K562 (cell line): Measurements from ENCODE around the gene BRICD5. TPM values are rescaled to one million over a fixed set of nuclear protein-coding genes. Genes with fewer than 3 reads are reported as not detected.

Experiments
- ATAC-seq: fragments of 200-7000 bp; cut with Tn5 transposase; 3 replicates; pipeline ENCODE4 v1.9.1; 2020; ENCODE audit warnings: moderate library complexity
- BruUV-seq: library from RNA; stranded (reverse); fragments of 400-500 nt; replicated peaks from 2 replicates; lab custom pipeline; 2021; lab: Mats Ljungman, UMichigan
- CTCF ChIA-PET: fragments of 300-600 bp; formaldehyde crosslinking; extraction: SDS; loops from one replicate; lab custom pipeline; 2021; ENCODE audit warnings: low intra/inter-chr PET ratio; lab: Yijun Ruan, JAX
- POLR2A ChIA-PET: fragments of 300-600, 350-650 bp; sonication (Branson Sonifier 250); formaldehyde crosslinking; extraction: SDS; loops from one replicate; lab custom pipeline; 2021; ENCODE audit warnings: antibody characterized with exemption, inconsistent platforms; lab: Yijun Ruan, JAX
- DNase-seq, 4 experiments: peaks; one replicate each; pipeline versions ENCODE4 v3.0.0 to v3.0.0-alpha.2; 2011 to 2018; ENCODE audit warnings: low spot score in 3 of 4, mixed read lengths in 3 of 4; ENCODE audit errors: extremely low read depth in 1 of 4
- FAIRE-seq: peaks from 2 replicates; lab custom pipeline; 2011; peaks lifted over from hg19 to GRCh38; lab: Jason Lieb, UNC
- H2AFZ ChIP-seq: 2 replicates; pipeline ENCODE4 v1.6.0; 2011; ENCODE audit warnings: low read depth, low read length, control low read depth, inconsistent platforms
- H3K27ac ChIP-seq: fragments of 200-600 bp; 3 replicates; pipeline ENCODE4 v1.8.0; 2011; ENCODE audit warnings: low read depth, mild to moderate bottlenecking, control low read depth, inconsistent platforms, low read length, moderate library complexity, mixed read lengths; ENCODE audit errors: extremely low read depth
- H3K27me3 ChIP-seq, 2 experiments: fragments of 300-600 bp in 1 of 2; 2 replicates in 1 of 2; 3 replicates in 1 of 2; pipeline versions ENCODE4 v1.6.0 to v1.8.0; 2011; ENCODE audit warnings: inconsistent platforms in 2 of 2, low read length in 2 of 2, mild to moderate bottlenecking in 1 of 2, mixed read lengths in 1 of 2, moderate library complexity in 1 of 2; ENCODE audit not compliant: control insufficient read depth in 2 of 2, insufficient read depth in 2 of 2
- H3K36me3 ChIP-seq: fragments of 300-600 bp; 3 replicates; pipeline ENCODE4 v1.8.0; 2011; ENCODE audit warnings: mild to moderate bottlenecking, low read length, inconsistent platforms; ENCODE audit not compliant: control insufficient read depth, insufficient read depth
- H3K4me1 ChIP-seq, 2 experiments: fragments of 200-600 bp in 1 of 2; replicated peaks in 1 of 2; 2 replicates in 1 of 2; 3 replicates in 1 of 2; pipeline versions ENCODE4 v1.5.1 to v1.8.0; 2011; ENCODE audit warnings: inconsistent platforms in 2 of 2, low read length in 2 of 2, mild to moderate bottlenecking in 1 of 2, mixed read lengths in 1 of 2, moderate library complexity in 1 of 2; ENCODE audit not compliant: control insufficient read depth in 2 of 2, insufficient read depth in 2 of 2
- H3K4me2 ChIP-seq: 2 replicates; pipeline ENCODE4 v1.6.1; 2011; ENCODE audit warnings: low read length, control low read depth, inconsistent platforms, mixed read lengths; ENCODE audit not compliant: insufficient read depth
- H3K4me3 ChIP-seq: fragments of 200-600 bp; sonication (generic), shearing (Covaris generic); 2 replicates; pipeline ENCODE4 v1.5.1; 2016; ENCODE audit warnings: control low read depth, inconsistent platforms
- H3K79me2 ChIP-seq: fragments of 200-600 bp; 3 replicates; pipeline ENCODE4 v1.8.0; 2011; ENCODE audit warnings: low read length, inconsistent platforms; ENCODE audit not compliant: control insufficient read depth, insufficient read depth
- H3K9ac ChIP-seq, 2 experiments: 2 replicates each; pipeline versions ENCODE4 v1.6.0 to v1.6.1; 2011; ENCODE audit warnings: low read depth in 2 of 2, low read length in 2 of 2, control low read depth in 1 of 2, inconsistent platforms in 1 of 2, mild to moderate bottlenecking in 1 of 2, mixed read lengths in 1 of 2; ENCODE audit not compliant: insufficient read depth in 1 of 2
- H3K9me1 ChIP-seq: one replicate; pipeline ENCODE4 v1.6.0; 2011; ENCODE audit warnings: inconsistent platforms, mild to moderate bottlenecking, low read length, moderate library complexity; ENCODE audit not compliant: control insufficient read depth, insufficient read depth
- H3K9me3 ChIP-seq: replicated peaks from 2 replicates; pipeline ENCODE4 v1.5.1; 2011; ENCODE audit warnings: low read depth, low read length, inconsistent platforms; ENCODE audit not compliant: control insufficient read depth, insufficient read depth
- H4K20me1 ChIP-seq: replicated peaks from 2 replicates; pipeline ENCODE4 v1.6.1; 2011; ENCODE audit warnings: low read length, inconsistent platforms, mixed read lengths; ENCODE audit not compliant: control insufficient read depth, insufficient read depth
- ASH1L ChIP-seq: fragments of 450-650 bp; IDR thresholded peaks from 2 replicates; pipeline ENCODE4 v1.6.1; 2018; ENCODE audit warnings: borderline replicate concordance, mild to moderate bottlenecking, low read depth; ENCODE audit not compliant: partially characterized antibody
- BMI1 ChIP-seq: fragments of 150-350 bp; IDR thresholded peaks from 2 replicates; pipeline ENCODE4 v1.6.1; 2014; ENCODE audit warnings: low read length
- CC2D1A ChIP-seq: fragments of 450-650 bp; IDR thresholded peaks from 2 replicates; pipeline ENCODE4 v1.6.1; 2017; ENCODE audit warnings: mild to moderate bottlenecking
- DDX20 ChIP-seq: fragments of 450-650 bp; IDR thresholded peaks from 2 replicates; pipeline ENCODE4 v1.6.1; 2016; ENCODE audit warnings: missing genetic modification characterization, low read depth, mild to moderate bottlenecking, missing compliant biosample characterization, moderate library complexity
- GABPB1 ChIP-seq: sonication (generic); formaldehyde crosslinking; IDR thresholded peaks from 2 replicates; pipeline ENCODE4 v1.8.0; 2022; ENCODE audit warnings: mild to moderate bottlenecking, missing genetic modification reagents
- RHOXF2B ChIP-seq: fragments of 250-450 bp; sonication (Bioruptor Pico); conservative IDR thresholded peaks from 2 replicates; pipeline ENCODE4 v1.5.1; 2021
- SMARCC2 ChIP-seq: fragments of 450-650 bp; IDR thresholded peaks from 2 replicates; pipeline ENCODE4 v1.6.1; 2017; ENCODE audit warnings: antibody characterized with exemption, moderate library complexity, mild to moderate bottlenecking, low read depth
- SRSF9 ChIP-seq: fragments of 200-400 bp; formaldehyde crosslinking; IDR thresholded peaks from 2 replicates; pipeline ENCODE4 v1.6.1; 2017; ENCODE audit warnings: low read depth, low read length, borderline replicate concordance
- ZBED1 ChIP-seq: IDR thresholded peaks from 2 replicates; pipeline ENCODE4 v1.6.1; 2014
- ZKSCAN8 ChIP-seq: fragments of 200-800 bp; sonication (Bioruptor generic); IDR thresholded peaks from 2 replicates; pipeline ENCODE4 v1.6.1; 2016; ENCODE audit warnings: missing genetic modification characterization, missing compliant biosample characterization
- ZNF140 ChIP-seq: fragments of 250-450 bp; sonication (Bioruptor Pico); IDR thresholded peaks from 2 replicates; pipeline ENCODE4 v1.8.0; 2021; ENCODE audit warnings: moderate library complexity, mild to moderate bottlenecking, inconsistent platforms
- ZNF277 ChIP-seq: fragments of 250-450 bp; sonication (Bioruptor Pico); IDR thresholded peaks from 2 replicates; pipeline ENCODE4 v1.8.0; 2022; ENCODE audit warnings: inconsistent platforms, mild to moderate bottlenecking, moderate library complexity, borderline replicate concordance
- ZNF436 ChIP-seq: fragments of 250-450, 450-650 bp; sonication (Bioruptor Pico); formaldehyde crosslinking; IDR thresholded peaks from 2 replicates; pipeline ENCODE4 v1.7.0; 2020; ENCODE audit warnings: mild to moderate bottlenecking
- ZNF507 ChIP-seq: conservative IDR thresholded peaks from 2 replicates; pipeline ENCODE4 v1.6.1; 2017; ENCODE audit warnings: missing genetic modification characterization, missing compliant biosample characterization
- ZNF518B ChIP-seq: fragments of 250-450 bp; sonication (Bioruptor Pico); IDR thresholded peaks from 2 replicates; pipeline ENCODE4 v1.5.0; 2021; ENCODE audit warnings: mild to moderate bottlenecking, moderate library complexity
- ZNF589 ChIP-seq: fragments of 200-800 bp; sonication (Bioruptor generic); IDR thresholded peaks from 2 replicates; pipeline ENCODE4 v1.6.1; 2016; ENCODE audit warnings: low read depth, missing genetic modification characterization, missing compliant biosample characterization
- ZNF79 ChIP-seq: fragments of 250-450 bp; sonication (Bioruptor Pico); IDR thresholded peaks from 2 replicates; pipeline ENCODE4 v1.4.0; 2020; ENCODE audit warnings: low read depth, mild to moderate bottlenecking, moderate library complexity
- WGBS: fragments of 100-300 bp; shearing (Covaris generic); methylation state at CpG from one replicate; pipeline ENCODE4 v1.1.6; 2016; ENCODE audit warnings: low coverage, mixed read lengths; ENCODE audit not compliant: insufficient coverage; ENCODE audit errors: missing lambda C conversion rate; 5-methylcytosine and 5-hydroxymethylcytosine counted together
- in situ Hi-C: fragments of 300-500 bp; cut with MboI; formaldehyde crosslinking; loops from 4 replicates; pipeline ENCODE4 v1.15.0; 2018; ENCODE audit warnings: inconsistent platforms, mixed read lengths
- intact Hi-C: fragments of 100-400 bp; cut with micrococcal nuclease; formaldehyde crosslinking; loops from 2 replicates; pipeline ENCODE4 v1.14.2; 2022
- polyA plus RNA-seq, 8 experiments: library from polyadenylated mRNA; depleted of rRNA in 4 of 8; stranded (reverse) in 5 of 8; unstranded in 3 of 8; fragments of >200 nt; fragmentation: Nextera tagmentation in 2 of 8; fragmentation: Illumina TruSeq in 1 of 8; extraction: Ambion mirVana in 2 of 8; extraction: Trizol in 1 of 8; gene quantifications; 2 replicates each; pipeline versions ENCODE4 v1.2.1 to v1.2.3, GENCODE V29; 2011 to 2014; ENCODE audit warnings: inconsistent platforms in 1 of 8, missing spikeins in 1 of 8
- total RNA-seq, 7 experiments: library from RNA; depleted of rRNA in 6 of 7; stranded (reverse); fragments of >200 nt in 6 of 7; fragmentation: Illumina TruSeq in 2 of 7; extraction: Trizol in 2 of 7; gene quantifications; 2 replicates each; pipeline versions ENCODE4 v1.2.1 to v1.2.3, GENCODE V29; 2011 to 2021; ENCODE audit warnings: low replicate concordance in 1 of 7

BRICD5 gene
- total and polyA plus RNA-seq, 9 of the 15 experiments (the other 6 are each of a cell fraction or from before 2014, with no cell fraction given): 0.24 to 15.1 (median 2.4) TPM; not detected in 1

DNA sequence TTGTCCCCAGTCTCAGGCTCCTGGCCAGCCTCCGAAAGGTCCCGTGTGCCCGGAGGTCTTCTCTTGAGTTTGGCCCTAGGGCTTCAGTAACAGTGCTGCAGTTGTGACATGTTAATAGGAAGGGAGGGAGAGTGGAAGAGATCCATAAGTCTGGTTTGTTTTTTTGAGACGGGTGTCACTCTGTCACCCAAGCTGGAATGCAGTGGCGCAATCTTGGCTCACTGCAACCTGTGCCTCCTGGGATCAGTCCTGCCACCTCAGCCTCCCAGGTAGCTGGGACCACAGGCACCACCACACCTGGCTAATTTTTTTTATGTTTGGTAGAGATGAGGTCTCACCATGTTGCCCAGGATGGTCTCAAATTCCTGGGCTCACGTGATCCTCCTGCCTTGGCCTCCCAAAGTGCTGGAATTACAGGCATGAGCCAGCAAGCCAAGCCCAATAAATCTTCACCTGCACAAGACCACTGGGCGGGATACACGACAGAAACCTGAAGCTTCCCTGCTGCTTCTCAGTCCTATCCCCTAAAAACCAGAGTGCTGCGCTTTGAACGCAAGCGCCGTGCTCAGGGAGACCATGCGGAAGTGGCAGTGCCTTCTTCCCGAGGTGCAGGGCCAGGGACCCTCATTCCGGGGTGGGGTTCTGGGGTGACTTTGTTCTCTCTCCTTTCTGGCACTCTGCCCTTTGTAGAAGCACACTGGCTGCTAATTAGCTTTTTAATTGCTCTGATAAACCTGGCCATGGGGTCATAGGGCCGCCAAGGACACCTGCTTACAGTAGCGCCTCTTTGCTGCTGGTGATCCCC, 44.2 kb downstream of the BRICD5 start (continued):
- TF ChIP-seq RHOXF2B (CRISPR knock-in tag): no peak

- no peaks in the 10 kb centered on the region for H3K27me3 ChIP-seq
- peaks cover 0 to 54% of the 10 kb centered on the region in 2 experiments; a peak in 2 of 5 replicates for H3K4me1 ChIP-seq
- in situ Hi-C loops (no loop called here), intact Hi-C loops (no loop called here)
- no peak for TF ChIP-seq DDX20 (tag)
- no peak for TF ChIP-seq ZNF507
- no peak for TF ChIP-seq ZNF79 (CRISPR knock-in tag)
- no peak for TF ChIP-seq ZNF140
- no peak for TF ChIP-seq ZNF277 (CRISPR knock-in tag)
- no peak for TF ChIP-seq GABPB1 (CRISPR knock-in tag)
- TF ChIP-seq ZNF518B (CRISPR knock-in tag): no peak
- no peak for TF ChIP-seq SRSF9
- TF ChIP-seq ZNF589: no peak
- TF ChIP-seq SMARCC2: no peak
- no peak for TF ChIP-seq CC2D1A
- TF ChIP-seq ZNF436 (CRISPR knock-in tag): no peak
- TF ChIP-seq ASH1L: no peak
- no peak for TF ChIP-seq BMI1
- TF ChIP-seq ZBED1: no peak
- TF ChIP-seq ZKSCAN8 (CRISPR knock-in tag): no peak
- no peak overlapping the region for H3K4me2 ChIP-seq
- no peak overlapping the region for H3K4me3 ChIP-seq
- H3K9me1 ChIP-seq: no peaks in the 10 kb centered on the region
- H3K9me3 ChIP-seq: peaks cover 3% of the 10 kb centered on the region
- no peak for DNase-seq
- peak overlapping the region in 1 of 2 experiments; percentile 68; a peak in 1 of 4 replicates for H3K9ac ChIP-seq
- no peak for FAIRE-seq
- H2AFZ ChIP-seq: no peak overlapping the region
- BruUV-seq: no TSS peak
- H3K27ac ChIP-seq: no peak overlapping the region
- H4K20me1 ChIP-seq: no peaks in the 10 kb centered on the region
- H3K79me2 ChIP-seq: peaks cover 40% of the 10 kb centered on the region
- ChIA-PET CTCF (no interaction called here), POLR2A (interaction anchor here (4.8 kb wide), 1 partner anchor 11 kb away, joined by 46 read pairs; the partner anchor contains the start of gene TRAF7)
- H3K36me3 ChIP-seq: peaks cover 63% of the 10 kb centered on the region
- no peak for ATAC-seq
- WGBS: 86% methylated on average over 5 of the region's 12 CpGs
Observed at GRCh38 chr16:2165861-2166260, 44.8 kb downstream of the BRICD5 start.
